GM18526 (cell line): ENCODE data around the gene MYOG.

Source experiments
- POLR2A ChIP-seq: IDR thresholded peaks from 3 replicates; pipeline ENCODE4 v1.6.1; 2011; ENCODE audit not compliant: insufficient read length; ENCODE audit errors: extremely low read depth

The MYOG gene

DNA sequence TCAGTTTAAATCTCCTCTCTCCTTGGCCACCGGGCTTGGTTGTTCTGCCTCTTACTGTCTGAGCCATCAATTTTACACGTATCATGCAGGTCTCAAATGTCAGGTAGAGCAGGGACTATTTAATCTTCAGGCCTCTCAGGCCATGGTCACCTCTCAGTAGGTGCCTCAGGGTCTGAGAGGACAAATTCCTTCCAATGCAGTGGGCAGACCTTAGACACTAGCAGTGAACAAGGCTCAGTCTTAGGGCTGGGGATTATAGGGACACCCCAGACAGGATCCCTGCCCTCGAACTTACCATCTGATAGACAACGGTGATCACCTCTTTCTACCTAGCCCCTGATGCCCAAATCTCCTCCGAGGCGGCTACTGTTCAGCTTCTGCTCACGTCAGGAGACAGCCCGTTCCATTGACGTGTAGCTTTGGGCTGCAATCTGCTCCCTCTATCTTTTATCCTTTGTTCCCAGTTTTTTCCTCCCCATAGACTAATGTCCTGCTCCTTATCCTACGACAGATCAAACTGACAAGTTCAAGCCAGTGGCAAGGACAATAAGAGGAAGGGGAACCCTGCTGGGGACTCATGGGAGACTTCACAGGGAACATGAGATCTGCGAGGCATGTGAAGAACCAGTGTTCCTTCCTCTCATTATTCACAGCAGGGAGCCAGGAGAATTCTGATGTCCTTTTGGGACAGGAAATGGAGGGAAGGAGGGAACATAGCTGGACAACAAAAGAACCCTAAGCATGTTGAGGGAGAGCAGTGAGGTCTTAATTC is 1.4 kb upstream of the MYOG start:
- no peak for TF ChIP-seq POLR2A

DNA sequence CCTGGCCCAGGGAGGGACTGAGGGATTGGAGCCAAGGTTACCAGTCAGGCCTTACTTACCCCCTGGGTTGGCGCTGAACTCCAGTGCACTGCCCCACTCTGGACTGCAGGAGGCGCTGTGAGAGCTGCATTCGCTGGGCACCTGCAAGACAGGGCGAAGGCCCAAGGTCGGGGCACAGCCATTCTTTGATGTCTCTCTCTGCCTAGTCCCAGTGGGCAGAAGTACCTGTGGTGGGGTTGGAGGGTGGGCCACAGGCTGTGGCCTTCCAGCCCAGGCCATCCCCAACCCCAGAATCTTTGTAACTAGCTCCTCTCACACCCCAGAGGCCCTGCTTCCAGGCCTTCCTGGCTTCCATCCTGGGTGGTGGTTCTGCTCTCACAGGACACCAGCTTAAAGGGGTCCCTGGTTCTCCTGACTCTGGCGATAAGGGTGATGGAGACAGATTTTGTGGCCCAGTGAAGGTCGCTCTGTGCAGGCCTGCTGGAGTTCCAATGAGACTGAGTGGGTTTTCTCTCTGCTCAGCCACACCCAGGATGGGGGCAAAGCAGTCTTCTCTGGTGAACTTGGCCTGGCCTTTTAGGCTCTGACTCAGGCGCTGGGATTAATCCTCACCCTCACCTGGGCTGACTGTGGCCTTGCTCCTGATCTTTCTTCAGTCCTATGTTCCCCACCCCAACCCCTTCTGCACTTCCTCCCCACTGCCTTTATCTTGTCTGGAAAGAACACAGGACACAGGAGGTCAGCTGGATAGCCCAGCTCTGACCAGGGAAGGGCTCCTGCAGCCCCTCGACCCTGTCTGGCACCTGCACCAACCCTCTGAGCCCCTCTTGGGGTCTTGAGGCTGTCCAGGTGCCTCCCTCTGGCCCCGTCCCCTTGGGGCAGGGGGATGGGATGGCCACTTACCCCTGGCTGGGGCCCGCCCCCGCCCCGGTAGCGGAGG is 954 bp downstream of the MYOG start:
- TF ChIP-seq POLR2A: no peak

GRCh38 chr1:203083463-203083921 is 2.3 kb downstream of the MYOG start:
- TF ChIP-seq POLR2A: no peak

DNA sequence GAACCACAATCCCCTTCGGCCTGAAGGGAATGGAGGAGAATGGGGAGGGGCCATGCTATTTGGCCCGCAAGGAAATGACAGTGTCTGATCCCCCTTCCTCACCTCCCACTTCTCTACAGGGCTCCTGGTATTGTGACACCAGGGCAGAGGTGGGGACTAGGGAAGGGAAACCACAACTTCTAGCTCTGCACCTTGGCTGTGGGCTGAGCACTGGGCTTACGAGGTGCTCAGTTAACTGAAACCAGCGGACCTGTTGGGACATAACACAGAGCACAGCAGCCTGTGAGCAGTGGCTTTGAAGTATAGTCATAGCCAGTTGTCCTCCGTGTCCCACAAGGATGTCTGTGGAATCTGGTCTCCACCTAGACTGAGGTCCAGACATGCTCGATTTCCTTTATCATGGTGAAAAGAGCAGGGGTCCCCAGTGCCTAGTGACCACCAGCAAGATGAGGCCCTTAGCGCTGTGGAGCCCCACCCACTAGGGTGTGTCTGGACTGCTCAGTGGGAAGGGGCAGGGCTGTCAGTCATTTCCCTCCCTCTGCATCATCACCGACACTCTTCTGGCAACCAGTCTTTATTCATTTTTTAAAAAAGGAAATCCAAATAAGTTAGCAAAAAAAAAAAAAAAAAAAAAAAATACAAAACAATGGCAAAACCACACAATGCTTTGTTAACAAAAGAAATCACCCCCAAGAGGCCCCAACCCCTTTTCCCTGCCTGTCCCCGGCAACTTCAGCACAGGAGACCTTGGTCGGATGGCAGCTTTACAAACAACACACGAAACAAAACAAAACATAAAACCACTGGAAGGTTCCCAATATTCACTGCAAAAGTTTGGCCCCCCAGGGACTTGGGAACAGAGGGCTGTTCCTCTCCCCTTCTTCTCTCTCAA is 3.0 kb downstream of the MYOG start:
- TF ChIP-seq POLR2A: no peak

DNA sequence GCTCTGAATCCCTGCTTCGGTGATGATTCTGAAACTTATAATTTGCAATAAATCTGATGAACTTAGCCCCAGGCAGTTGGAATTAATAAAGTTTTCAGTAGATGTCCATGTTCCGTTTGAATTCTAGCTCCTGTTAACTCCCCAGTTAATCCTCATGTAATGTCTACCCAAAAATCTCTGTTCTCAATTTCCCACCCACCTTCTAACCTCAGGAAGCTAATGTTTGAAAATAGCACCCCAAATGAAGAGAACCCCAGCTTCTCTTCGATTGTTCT is 3.6 kb downstream of the MYOG start:
- TF ChIP-seq POLR2A: no peak

DNA sequence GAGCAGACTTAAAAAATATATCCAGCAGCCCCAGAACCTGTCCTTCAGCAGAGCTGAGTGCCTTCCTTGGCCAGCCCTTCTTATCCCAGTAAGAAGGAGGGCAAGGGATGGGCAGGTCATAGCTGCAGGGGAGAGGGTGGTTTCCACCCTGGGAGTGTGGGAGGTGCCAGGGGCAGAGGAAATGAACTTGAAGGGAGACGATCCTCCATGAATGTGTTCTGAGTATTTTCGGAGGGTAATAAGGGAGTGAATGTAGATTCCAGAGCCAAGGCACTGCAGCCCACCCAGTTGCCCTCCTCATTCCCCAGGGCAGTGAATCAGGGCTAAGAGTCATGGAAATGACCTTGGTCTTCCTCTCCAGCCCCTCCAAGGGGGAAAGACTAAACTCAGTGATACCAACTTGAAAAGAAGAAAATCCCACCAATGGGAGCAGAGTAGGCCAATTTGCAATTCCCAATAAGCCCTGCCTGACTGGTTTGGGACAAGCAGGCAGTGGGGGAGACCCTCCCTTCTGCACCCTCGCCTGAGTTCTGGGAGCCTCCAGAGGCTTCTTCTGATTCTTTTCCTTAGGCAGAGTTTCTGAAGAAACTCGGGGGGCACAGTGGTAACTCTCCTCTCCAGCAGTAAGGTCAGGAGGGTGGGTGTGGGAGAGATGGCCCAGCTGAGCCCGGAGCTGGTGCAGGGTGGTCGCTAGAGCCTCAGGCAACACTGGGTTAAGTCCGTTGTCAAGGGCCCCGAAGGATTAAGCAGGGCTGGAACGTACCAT is 4.2 kb downstream of the MYOG start:
- TF ChIP-seq POLR2A: no peak

- no peak for TF ChIP-seq POLR2A
Measured at GRCh38 chr1:203080456-203080855, 5.4 kb downstream of the MYOG start.

DNA sequence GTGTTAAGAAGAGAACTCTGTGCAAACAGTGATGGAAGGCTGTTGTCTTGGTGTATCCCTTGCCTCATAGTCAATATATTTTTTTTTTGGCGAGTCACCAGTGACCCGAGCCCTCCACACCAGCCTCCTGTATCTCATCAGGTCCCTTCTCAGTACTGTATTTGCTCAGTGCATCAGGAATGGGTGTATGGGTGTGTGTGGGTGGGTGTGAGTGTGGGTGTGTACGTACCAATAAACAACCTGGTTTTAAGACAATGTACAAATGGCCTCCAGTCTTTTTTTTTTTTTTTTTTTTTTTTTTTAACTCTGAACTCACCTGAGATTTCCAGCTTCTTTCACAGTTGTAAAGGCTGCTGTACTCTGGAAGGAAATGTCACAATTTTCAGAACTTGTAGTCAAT is 7.3 kb downstream of the MYOG start:
- TF ChIP-seq POLR2A: no peak

GRCh38 chr1:203077956-203078355 is 7.9 kb downstream of the MYOG start:
- TF ChIP-seq POLR2A: no peak

GRCh38 chr1:203077367-203077766 is 8.4 kb downstream of the MYOG start:
- TF ChIP-seq POLR2A: no peak

DNA sequence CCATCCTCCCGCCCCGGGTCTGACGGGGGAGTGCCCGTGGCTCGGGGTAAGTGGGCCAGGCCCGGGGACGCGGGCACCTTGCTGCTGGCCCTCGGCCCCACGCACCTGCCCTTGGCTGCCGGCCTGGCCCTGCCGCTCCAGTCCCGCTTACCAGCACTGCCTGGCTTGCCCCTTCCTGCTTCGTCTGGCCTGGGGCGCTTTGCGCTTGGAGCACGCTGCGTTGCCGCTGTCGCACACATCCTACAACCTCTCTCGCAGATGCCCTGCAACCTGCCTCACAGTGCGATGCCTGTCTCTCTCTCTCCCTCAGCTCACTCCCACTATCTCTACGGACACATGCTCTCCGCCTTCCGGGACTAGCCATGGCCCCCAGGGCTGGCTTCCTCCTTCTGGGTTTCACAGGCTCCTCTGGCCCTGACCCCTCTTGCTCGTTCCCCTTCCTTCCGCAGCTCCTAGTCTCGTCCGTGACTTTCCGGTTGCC is 9.7 kb downstream of the MYOG start:
- no peak for TF ChIP-seq POLR2A

DNA sequence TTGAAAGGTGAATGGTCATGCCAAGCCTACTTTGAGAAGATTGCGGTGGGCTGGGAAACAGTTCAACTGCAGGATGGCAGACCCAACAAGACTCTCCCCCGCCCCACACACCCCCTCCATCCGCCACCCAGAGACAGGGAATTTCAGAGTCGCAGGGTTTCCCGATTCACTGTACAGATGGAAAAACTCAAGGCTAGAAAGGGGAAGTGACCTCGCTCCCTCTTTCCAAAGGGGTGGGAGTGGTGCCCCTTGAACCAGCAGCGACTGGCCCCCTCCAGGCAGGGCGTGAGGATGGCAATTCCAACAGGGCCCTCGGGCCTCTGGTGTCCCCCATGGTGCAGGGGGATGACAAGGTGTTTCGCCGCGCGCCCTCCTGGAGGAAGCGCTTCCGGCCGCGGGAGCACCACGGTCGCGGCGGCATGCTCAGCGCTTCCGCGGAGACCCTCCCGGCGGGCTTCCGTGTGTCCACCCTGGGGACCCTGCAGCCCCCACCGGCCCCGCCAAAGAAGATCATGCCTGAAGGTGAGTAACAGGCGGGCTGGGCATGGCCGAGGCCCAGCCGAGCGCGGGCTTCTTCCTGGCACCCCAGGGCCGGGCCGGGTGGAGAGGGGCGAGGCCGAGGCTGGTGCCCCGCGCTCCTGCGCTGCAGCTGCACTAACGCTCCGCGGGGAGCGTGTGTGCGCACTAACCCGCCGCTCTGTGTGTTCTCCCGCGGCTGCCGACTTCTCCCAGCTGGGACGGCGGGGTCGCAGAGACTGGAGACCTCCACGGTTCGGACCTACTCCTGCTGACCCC is 10.4 kb downstream of the MYOG start:
- TF ChIP-seq POLR2A: no peak

GRCh38 chr1:203074610-203075009 is 11.2 kb downstream of the MYOG start:
- TF ChIP-seq POLR2A: no peak

DNA sequence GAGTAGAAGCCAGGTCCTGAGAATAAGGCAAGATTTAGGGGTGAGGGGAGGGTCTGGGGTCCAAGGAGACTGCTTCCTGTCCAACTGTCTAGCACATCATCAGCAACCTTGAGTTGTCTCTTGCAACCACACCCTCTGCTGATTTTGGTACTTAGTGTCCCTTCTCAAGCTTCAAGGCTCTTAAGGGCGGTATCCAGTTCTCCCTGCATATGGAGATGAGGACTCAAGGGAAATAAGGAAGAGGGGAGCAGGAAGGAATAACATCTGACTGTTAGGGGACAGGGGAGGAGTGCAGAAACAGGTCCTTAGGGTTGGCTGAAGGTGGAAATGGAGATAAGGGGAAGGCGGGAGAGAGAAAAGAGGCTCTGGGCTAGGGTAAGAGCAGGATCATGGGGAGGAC is 12.3 kb downstream of the MYOG start:
- TF ChIP-seq POLR2A: no peak

GRCh38 chr1:203072911-203073310 is 12.9 kb downstream of the MYOG start:
- TF ChIP-seq POLR2A: no peak
